ENCODE results near the gene AKAP6. TPM values are rescaled to one million over a fixed set of nuclear protein-coding genes. Genes with fewer than 3 reads are reported as not detected.
A peak's percentile ranks its signal among the peaks of the same experiment; 100 is the strongest.

Gene AKAP6
- total RNA-seq, 1 donor from 2014 or later: 0.64 TPM

- DNase-seq (ENCODE audit: low read depth in 2 of 2): no peak
These were observed 148.3 kb downstream of the AKAP6 start for GRCh38 chr14:32477396-32477795.

GRCh38 chr14:32478050-32478449 is 149.0 kb downstream of the AKAP6 start:
- no peak for DNase-seq (ENCODE audit: low read depth in 2 of 2)

- DNase-seq (ENCODE audit: low read depth in 2 of 2): no peak
These were observed 151.2 kb downstream of the AKAP6 start for GRCh38 chr14:32480337-32480736.

GRCh38 chr14:32481707-32482106 is 152.6 kb downstream of the AKAP6 start:
- no peak for DNase-seq (ENCODE audit: low read depth in 2 of 2)

- peak; percentile 26 to 55 for DNase-seq (ENCODE audit: low read depth in 2 of 2)
These were observed 162.4 kb downstream of the AKAP6 start for GRCh38 chr14:32491416-32492016.

- no peak for DNase-seq (ENCODE audit: low read depth in 2 of 2)
These were observed 163.4 kb downstream of the AKAP6 start for GRCh38 chr14:32492457-32492856.

GRCh38 chr14:32494609-32495434 is 165.7 kb downstream of the AKAP6 start:
- DNase-seq (ENCODE audit: low read depth in 2 of 2): no peak

- DNase-seq (ENCODE audit: low read depth in 2 of 2): no peak
These were observed 166.3 kb downstream of the AKAP6 start for GRCh38 chr14:32495435-32495734.

GRCh38 chr14:32497248-32497647 is 168.2 kb downstream of the AKAP6 start:
- DNase-seq (ENCODE audit: low read depth in 2 of 2): no peak

GRCh38 chr14:32507029-32507984 is 178.2 kb downstream of the AKAP6 start:
- no peak for DNase-seq (ENCODE audit: low read depth in 2 of 2)

- DNase-seq (ENCODE audit: low read depth in 2 of 2): no peak
These were observed 179.2 kb downstream of the AKAP6 start for GRCh38 chr14:32508281-32508680.

- DNase-seq (ENCODE audit: low read depth in 2 of 2): peak; percentile 94 to 98
These were observed 180.6 kb downstream of the AKAP6 start for GRCh38 chr14:32509632-32510187.

- no peak for DNase-seq (ENCODE audit: low read depth in 2 of 2)
These were observed 181.7 kb downstream of the AKAP6 start for GRCh38 chr14:32510815-32511214.

- DNase-seq (ENCODE audit: low read depth in 2 of 2): no peak
These were observed 183.2 kb downstream of the AKAP6 start for GRCh38 chr14:32512348-32512747.

GRCh38 chr14:32512813-32513212 is 183.7 kb downstream of the AKAP6 start:
- no peak for DNase-seq (ENCODE audit: low read depth in 2 of 2)

- peak in 1 of 2 donors; percentile 29 for DNase-seq (ENCODE audit: low read depth in 2 of 2)
These were observed 184.5 kb downstream of the AKAP6 start for GRCh38 chr14:32513571-32514009.

- DNase-seq (ENCODE audit: low read depth in 2 of 2): peak in 1 of 2 donors; percentile 43
These were observed 185.1 kb downstream of the AKAP6 start for GRCh38 chr14:32514236-32514635.

- no peak for DNase-seq (ENCODE audit: low read depth in 2 of 2)
These were observed 185.6 kb downstream of the AKAP6 start for GRCh38 chr14:32514681-32515080.

- peak in 1 of 2 donors; percentile 68 for DNase-seq (ENCODE audit: low read depth in 2 of 2)
These were observed 195.7 kb downstream of the AKAP6 start for GRCh38 chr14:32524609-32525375.

- peak in 1 of 2 donors; percentile 37 for DNase-seq (ENCODE audit: low read depth in 2 of 2)
These were observed 196.5 kb downstream of the AKAP6 start for GRCh38 chr14:32525591-32525990.

GRCh38 chr14:32530800-32531199 is 201.7 kb downstream of the AKAP6 start:
- DNase-seq (ENCODE audit: low read depth in 2 of 2): no peak
